ENCODE measurements around the gene PGM2L1. TPM values are rescaled to one million over a fixed set of nuclear protein-coding genes. Genes with fewer than 3 reads are reported as not detected.
"Not testable (repeated sequence)": the region's sequence is repeated elsewhere in the genome, so short reads cannot be mapped to it uniquely, and the experiment has no call there.

The PGM2L1 gene
- total RNA-seq, 2 donors from 2014 or later = 12.0 to 16.1 TPM

DNA sequence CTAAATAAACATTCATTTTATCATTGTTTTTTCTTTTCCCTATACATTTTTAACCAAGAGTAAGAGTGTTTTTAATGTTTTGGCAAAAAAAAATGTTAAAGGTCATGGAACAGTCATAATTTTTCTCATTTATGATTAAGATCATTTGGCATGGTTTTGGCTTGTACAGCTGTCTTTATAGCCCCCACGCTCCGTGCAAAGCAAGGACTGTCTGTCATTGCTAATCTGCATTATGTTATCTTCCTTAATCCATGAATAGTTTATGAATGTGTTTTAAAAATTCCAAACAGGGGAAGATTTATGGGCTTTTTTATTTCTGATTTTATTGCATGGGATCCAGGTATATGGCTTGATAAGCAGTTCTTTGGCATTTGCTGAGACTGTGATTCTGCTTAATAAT is 28.1 kb downstream of the PGM2L1 start:
- H3K9ac ChIP-seq (ENCODE audit: extremely low read depth, low read length, poor library complexity, severe bottlenecking) = no peak overlapping the region
- peaks cover 4% of the 10 kb centered on the region for H3K9me3 ChIP-seq (ENCODE audit: control insufficient read depth, low read length)
- Mint-ChIP-seq H3K36me3 (ENCODE audit: low read depth) (peaks cover 5% of the 10 kb centered on the region), H3K4me3 (no peak overlapping the region), H3K27me3 (ENCODE audit: insufficient read depth) (no peaks in the 10 kb centered on the region), H3K27ac (no peak overlapping the region), H3K4me1 (no peaks in the 10 kb centered on the region), H3K9me3 (peaks cover 5% of the 10 kb centered on the region)
- no peaks in the 10 kb centered on the region for H3K4me1 ChIP-seq (ENCODE audit: control insufficient read depth, insufficient read depth, low read length)
- no peak overlapping the region for H3K27ac ChIP-seq (ENCODE audit: low read depth, low read length)
- H3K27me3 ChIP-seq (ENCODE audit: control insufficient read depth, insufficient read depth, low read length, poor library complexity, severe bottlenecking) = no peaks in the 10 kb centered on the region
- 90% methylated on average over 2 of the region's 2 CpGs; no CpG with 5 or more reads in 1 of the 2 experiments for WGBS, 2 experiments (ENCODE audit: insufficient coverage in 1 of 2, insufficient read length in 1 of 2)
- no peak overlapping the region for H3K4me3 ChIP-seq (ENCODE audit: low read length)
- no peak for DNase-seq
- H3K36me3 ChIP-seq (ENCODE audit: control insufficient read depth, insufficient read depth, low read length) = peaks cover 23% of the 10 kb centered on the region
- TF ChIP-seq, protein P1, sequence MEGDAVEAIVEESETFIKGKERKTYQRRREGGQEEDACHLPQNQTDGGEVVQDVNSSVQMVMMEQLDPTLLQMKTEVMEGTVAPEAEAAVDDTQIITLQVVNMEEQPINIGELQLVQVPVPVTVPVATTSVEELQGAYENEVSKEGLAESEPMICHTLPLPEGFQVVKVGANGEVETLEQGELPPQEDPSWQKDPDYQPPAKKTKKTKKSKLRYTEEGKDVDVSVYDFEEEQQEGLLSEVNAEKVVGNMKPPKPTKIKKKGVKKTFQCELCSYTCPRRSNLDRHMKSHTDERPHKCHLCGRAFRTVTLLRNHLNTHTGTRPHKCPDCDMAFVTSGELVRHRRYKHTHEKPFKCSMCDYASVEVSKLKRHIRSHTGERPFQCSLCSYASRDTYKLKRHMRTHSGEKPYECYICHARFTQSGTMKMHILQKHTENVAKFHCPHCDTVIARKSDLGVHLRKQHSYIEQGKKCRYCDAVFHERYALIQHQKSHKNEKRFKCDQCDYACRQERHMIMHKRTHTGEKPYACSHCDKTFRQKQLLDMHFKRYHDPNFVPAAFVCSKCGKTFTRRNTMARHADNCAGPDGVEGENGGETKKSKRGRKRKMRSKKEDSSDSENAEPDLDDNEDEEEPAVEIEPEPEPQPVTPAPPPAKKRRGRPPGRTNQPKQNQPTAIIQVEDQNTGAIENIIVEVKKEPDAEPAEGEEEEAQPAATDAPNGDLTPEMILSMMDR (conservative IDR thresholded peaks at IDR 0.05) = no peak

DNA sequence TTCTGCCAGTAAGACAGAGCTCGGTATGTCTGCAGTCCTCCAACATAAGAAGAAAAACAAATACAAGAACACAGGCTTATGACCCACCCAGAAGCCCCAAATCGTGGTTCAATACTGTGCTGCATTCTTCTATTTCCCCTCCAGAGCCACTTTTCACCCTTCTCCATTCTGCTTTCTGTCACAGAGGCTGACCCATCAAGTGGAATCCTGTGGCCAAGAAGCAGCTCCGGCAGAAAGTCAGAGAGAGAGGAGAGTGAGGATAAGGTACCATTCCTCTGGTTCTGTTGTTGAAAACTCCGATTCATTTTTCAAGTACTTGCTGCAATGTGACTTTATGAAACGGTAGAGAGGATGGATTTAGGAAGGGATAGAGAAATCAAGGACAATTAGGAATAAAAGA is 30.4 kb downstream of the PGM2L1 start:
- Histone ChIP-seq H3K9me3 (ENCODE audit: control insufficient read depth, low read length) (peaks cover 4% of the 10 kb centered on the region), H3K9ac (ENCODE audit: extremely low read depth, low read length, poor library complexity, severe bottlenecking) (no peak overlapping the region), H3K4me1 (ENCODE audit: control insufficient read depth, insufficient read depth, low read length) (no peaks in the 10 kb centered on the region), H3K36me3 (ENCODE audit: control insufficient read depth, insufficient read depth, low read length) (peaks cover 23% of the 10 kb centered on the region), H3K4me3 (ENCODE audit: low read length) (no peak overlapping the region), H3K27me3 (ENCODE audit: control insufficient read depth, insufficient read depth, low read length, poor library complexity, severe bottlenecking) (no peaks in the 10 kb centered on the region), H3K27ac (ENCODE audit: low read depth, low read length) (no peak overlapping the region)
- Mint-ChIP-seq H3K4me1 (no peaks in the 10 kb centered on the region), H3K36me3 (ENCODE audit: low read depth) (peaks cover 13% of the 10 kb centered on the region), H3K4me3 (no peak overlapping the region), H3K27ac (no peak overlapping the region), H3K27me3 (ENCODE audit: insufficient read depth) (no peaks in the 10 kb centered on the region), H3K9me3 (peaks cover 5% of the 10 kb centered on the region)
- TF ChIP-seq, protein P1 (conservative IDR thresholded peaks at IDR 0.05) = no peak
- 90 to 92% methylated on average over 3 to 5 of the region's 5 CpGs for WGBS, 2 experiments (ENCODE audit: insufficient coverage in 1 of 2, insufficient read length in 1 of 2)
- DNase-seq = no peak

DNA sequence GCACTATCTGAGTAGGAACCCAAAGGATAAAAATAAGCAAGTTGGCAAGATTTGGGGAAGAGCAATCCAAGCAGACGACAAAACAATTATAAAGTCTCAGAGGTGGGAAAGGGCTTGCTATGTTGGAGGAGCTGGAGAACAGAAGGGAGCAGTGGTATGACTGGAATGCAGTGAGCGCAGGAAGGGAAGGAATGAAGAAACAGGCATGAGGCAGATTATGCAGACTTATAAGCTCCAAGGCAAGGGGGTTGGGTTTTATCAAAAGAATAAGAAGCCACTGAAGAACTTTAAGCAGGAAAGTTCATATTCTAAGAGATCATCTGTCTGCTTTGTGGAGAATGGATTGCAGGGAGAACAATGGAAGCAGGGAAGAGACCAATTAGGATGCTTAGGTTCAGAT is 31.7 kb downstream of the PGM2L1 start:
- TF ChIP-seq, protein P1 (conservative IDR thresholded peaks at IDR 0.05) = no peak

DNA sequence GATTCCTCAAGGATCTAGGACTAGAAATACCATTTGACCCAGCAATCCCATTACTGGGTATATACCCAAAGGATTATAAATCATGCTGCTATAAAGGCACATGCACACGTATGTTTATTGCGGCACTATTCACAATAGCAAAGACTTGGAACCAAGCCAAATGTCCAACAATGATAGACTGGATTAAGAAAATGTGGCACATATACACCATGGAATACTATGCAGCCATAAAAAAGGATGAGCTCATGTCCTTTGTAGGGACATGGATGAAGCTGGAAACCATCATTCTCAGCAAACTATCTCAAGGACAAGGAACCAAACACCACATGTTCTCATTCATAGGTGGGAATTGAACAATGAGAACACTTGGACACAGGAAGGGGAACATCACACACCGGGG is 32.4 kb downstream of the PGM2L1 start:
- peaks cover 23% of the 10 kb centered on the region for H3K36me3 ChIP-seq (ENCODE audit: control insufficient read depth, insufficient read depth, low read length)
- not testable (repeated sequence) for H3K27me3 Mint-ChIP-seq (ENCODE audit: insufficient read depth); H3K27ac Mint-ChIP-seq; H3K4me3 ChIP-seq (ENCODE audit: low read length); H3K27ac ChIP-seq (ENCODE audit: low read depth, low read length); H3K4me1 Mint-ChIP-seq; H3K4me3 Mint-ChIP-seq; H3K9me3 ChIP-seq (ENCODE audit: control insufficient read depth, low read length); DNase-seq; H3K27me3 ChIP-seq (ENCODE audit: control insufficient read depth, insufficient read depth, low read length, poor library complexity, severe bottlenecking); H3K9ac ChIP-seq (ENCODE audit: extremely low read depth, low read length, poor library complexity, severe bottlenecking); H3K4me1 ChIP-seq (ENCODE audit: control insufficient read depth, insufficient read depth, low read length)
- Mint-ChIP-seq H3K36me3 (ENCODE audit: low read depth) (peaks cover 34% of the 10 kb centered on the region), H3K9me3 (peaks cover 22% of the 10 kb centered on the region)
- 100% methylated on average over 1 of the region's 3 CpGs; no CpG with 5 or more reads in 1 of the 2 experiments for WGBS, 2 experiments (ENCODE audit: insufficient coverage in 1 of 2, insufficient read length in 1 of 2)

More for the DNA sequence above, 31.7 kb downstream of the PGM2L1 start:
- H3K36me3 ChIP-seq (ENCODE audit: control insufficient read depth, insufficient read depth, low read length) = peaks cover 23% of the 10 kb centered on the region
- H3K4me3 Mint-ChIP-seq = no peak overlapping the region
- H3K9me3 Mint-ChIP-seq = peaks cover 15% of the 10 kb centered on the region
- H3K27ac Mint-ChIP-seq = no peak overlapping the region
- DNase-seq = no peak
- no peak overlapping the region for H3K27ac ChIP-seq (ENCODE audit: low read depth, low read length)
- no peaks in the 10 kb centered on the region for H3K4me1 ChIP-seq (ENCODE audit: control insufficient read depth, insufficient read depth, low read length)
- 76 to 87% methylated on average over 2 of the region's 2 CpGs for WGBS, 2 experiments (ENCODE audit: insufficient coverage in 1 of 2, insufficient read length in 1 of 2)
- H3K27me3 Mint-ChIP-seq (ENCODE audit: insufficient read depth) = no peaks in the 10 kb centered on the region
- peaks cover 26% of the 10 kb centered on the region for H3K36me3 Mint-ChIP-seq (ENCODE audit: low read depth)
- no peaks in the 10 kb centered on the region for H3K4me1 Mint-ChIP-seq
- H3K4me3 ChIP-seq (ENCODE audit: low read length) = no peak overlapping the region
- no peak overlapping the region for H3K9ac ChIP-seq (ENCODE audit: extremely low read depth, low read length, poor library complexity, severe bottlenecking)
- no peaks in the 10 kb centered on the region for H3K27me3 ChIP-seq (ENCODE audit: control insufficient read depth, insufficient read depth, low read length, poor library complexity, severe bottlenecking)
- H3K9me3 ChIP-seq (ENCODE audit: control insufficient read depth, low read length) = peaks cover 4% of the 10 kb centered on the region

Data from endodermal cell (in vitro differentiated cells).